ENCODE data around the gene BMPR1B.
"Not testable (repeated sequence)": the region's sequence is repeated elsewhere in the genome, so short reads cannot be mapped to it uniquely, and the experiment has no call there.

Gene BMPR1B

DNA sequence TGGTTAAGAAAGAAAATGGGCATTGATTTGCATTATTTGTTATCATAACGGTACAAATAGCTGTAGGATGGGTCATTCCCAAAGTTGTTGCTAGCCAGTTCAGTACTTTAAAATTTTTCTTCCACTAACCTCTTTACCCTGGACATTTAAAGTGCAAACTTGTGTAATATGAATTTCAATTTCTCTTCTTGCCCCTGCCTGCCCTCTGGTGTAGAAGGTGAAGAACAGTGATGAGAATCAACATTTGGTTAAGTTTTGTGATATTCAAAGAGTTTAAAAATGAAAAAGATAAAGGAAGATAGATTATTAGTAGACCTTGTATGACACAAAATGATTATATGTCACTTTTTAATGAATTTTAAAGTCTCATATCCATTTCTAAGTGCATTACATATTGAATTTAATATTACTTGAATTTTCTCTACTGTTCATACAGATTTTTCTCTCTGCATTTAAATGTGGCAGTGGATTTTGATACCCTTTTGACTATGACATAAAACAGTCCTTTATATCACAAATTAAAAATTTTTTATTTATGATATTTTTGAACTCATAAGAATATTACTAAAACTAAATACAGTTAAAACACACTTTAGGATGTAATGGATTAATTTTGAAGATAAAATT, 337.7 kb downstream of the BMPR1B start:
- peak; percentile 10 for DNase-seq
- in situ Hi-C loops (cut with MboI; ENCODE audit: low pct_unique_long_range_greater_than_20kb, low sequenced_read_pairs) = no loop called here

DNA sequence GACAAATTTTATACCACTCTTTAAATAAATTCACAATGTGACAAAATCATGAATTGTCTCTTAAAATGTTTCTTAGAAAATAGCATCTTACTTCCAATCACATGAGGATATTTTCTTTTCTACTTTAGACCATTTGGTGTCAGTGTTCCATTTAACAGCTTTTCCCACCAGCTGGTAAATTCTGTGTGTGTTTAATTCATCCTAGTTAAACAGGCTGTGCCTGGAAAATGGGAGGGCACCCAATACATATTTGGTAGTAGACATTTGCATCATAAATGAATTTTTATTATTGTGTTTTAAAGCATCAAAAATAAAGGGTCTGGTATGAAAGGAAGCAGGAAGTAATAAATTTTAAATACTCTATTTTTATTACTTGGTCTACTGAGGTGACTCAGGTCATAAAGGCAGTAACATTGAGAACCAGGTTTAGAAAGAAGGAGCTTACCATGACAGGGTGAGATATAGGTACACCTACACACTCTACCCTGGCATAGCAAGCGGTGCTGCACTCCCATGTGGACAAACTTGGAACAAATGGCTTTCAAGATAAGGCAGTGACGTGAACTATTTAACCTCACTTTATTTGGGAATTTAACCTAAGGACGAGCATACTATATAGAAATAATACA, 344.5 kb downstream of the BMPR1B start:
- no peak for DNase-seq
- in situ Hi-C loops (cut with MboI; ENCODE audit: low pct_unique_long_range_greater_than_20kb, low sequenced_read_pairs) = no loop called here

DNA sequence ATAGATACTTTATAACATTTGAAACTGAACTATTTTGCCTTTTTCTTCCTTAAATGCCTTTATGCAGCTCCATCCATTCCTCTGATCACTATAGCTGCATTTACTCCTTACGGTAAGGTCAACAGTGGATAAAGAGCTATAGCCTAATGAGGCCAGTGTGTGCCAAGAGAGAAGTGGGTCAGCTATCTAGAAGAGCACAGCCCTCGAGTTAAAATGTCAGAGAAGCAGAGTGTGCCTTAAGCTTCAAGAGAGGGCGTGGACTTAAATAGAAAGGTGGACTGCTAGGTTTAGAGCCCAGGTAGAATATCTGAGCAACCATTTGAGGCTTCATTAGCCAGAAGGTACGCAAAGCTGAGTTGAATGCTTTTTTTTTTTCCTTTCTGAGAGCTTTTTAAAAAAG, 347.4 kb downstream of the BMPR1B start:
- DNase-seq = no peak
- in situ Hi-C loops (cut with MboI; ENCODE audit: low pct_unique_long_range_greater_than_20kb, low sequenced_read_pairs) = no loop called here

DNA sequence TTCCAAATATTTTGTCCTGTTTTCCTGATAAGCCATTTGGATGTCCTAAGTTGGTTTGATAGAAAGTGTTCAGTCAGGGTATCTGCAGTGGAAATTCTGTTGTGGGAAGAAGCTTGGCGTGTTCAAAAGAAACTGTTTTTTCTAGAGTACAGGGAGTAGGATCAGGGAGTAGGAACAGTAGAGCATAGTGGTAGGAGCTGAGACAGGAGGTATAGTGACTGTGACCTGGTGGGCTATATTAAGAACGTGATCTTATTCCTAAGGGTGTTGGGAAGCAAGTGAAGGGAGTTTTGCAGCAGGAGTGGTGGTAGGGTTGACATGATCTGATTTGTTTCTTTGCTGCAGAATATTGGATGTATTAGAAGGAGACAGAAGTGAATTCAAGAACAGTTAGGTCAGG, 348.2 kb downstream of the BMPR1B start:
- no peak for DNase-seq
- in situ Hi-C loops (cut with MboI; ENCODE audit: low pct_unique_long_range_greater_than_20kb, low sequenced_read_pairs) = no loop called here

DNA sequence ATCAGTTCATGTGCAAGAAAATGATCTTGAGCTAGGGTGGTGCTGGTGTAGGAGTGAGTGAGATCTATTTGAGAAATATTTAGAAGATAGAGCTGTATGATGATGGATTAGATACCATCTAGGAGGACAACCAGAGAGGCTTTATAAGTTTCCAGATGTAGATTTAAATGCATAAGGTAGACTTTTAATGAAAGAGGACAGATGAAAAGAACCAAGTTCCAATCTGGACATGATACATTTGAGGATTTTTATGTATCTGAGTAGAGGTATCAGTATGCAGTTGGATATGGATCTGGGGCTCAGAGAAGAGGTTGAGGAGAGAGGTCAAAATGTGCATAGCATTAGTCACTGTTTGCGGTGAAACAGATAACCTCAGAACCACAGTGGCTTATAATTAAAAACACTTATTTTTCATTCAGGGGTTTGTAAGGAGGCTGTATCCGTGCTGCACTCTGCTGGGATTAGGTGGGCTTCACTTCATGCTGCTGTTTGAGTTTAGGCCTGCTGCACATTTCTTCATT, 348.7 kb downstream of the BMPR1B start:
- DNase-seq = no peak
- in situ Hi-C loops (cut with MboI; ENCODE audit: low pct_unique_long_range_greater_than_20kb, low sequenced_read_pairs) = no loop called here

DNA sequence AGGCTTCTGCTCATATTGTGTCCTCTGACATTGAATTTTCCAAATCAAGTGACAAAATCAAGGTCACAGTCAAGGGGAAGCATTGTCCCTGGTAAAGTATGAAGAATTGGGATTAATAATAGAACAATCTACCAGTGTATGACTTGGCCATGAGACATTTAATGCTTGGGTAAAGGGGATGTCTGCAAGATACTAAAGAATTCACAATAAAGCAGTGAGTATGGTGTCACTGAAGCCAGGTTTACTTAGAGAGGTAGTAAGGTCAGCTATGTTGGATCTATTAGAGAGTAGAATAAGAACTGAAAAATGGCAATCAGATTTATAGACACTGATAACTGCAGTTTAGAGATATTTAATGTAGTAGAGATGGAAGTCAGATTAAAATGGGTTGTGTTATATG, 349.2 kb downstream of the BMPR1B start:
- in situ Hi-C loops (cut with MboI; ENCODE audit: low pct_unique_long_range_greater_than_20kb, low sequenced_read_pairs) = no loop called here

DNA sequence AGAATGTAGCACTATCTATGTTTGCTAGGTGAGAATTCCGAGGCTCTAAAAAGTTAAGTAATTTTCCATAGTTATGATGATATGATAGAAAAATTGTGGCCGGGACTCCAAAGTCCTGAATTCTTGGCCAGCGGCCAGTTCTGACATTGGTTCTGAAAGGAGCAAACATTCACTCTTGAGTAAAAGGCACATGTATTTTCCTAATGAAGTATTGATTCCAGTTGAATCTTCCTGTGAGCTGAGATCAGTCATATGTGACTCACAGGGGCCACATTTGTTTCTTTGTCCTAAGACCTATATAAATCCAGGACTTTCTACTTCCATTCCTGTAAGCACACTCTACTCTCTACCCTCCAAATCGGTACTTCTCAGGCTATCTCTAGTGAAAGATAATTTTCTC, 349.9 kb downstream of the BMPR1B start:
- DNase-seq = no peak
- in situ Hi-C loops (cut with MboI; ENCODE audit: low pct_unique_long_range_greater_than_20kb, low sequenced_read_pairs) = no loop called here

More for the DNA sequence above, 349.2 kb downstream of the BMPR1B start:
- no peak for DNase-seq

DNA sequence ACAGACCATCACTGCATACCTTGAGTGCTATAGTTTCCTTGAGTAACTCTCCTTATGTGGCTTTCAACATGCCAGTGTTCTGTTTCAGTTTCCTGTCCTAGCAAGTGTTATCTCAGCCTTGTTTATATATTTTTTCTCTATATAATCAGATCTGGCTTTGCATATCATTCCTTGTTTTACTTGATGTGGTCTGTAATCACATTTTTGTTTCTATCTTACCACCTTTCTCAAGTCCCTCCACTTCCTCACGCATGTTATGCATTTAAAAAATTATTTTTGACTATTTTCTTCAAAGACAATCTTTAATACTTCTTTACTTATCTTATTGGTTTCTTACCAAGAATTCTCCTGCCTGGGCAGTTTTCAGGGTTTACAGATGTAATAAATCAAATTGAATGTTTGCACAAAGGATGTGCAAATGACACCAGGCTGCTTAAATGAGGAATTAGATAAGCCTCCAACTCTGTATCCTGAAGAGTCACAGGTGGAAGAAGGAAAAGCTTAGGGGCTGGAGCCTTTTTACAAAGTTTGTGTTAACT, 351.2 kb downstream of the BMPR1B start:
- in situ Hi-C loops (cut with MboI; ENCODE audit: low pct_unique_long_range_greater_than_20kb, low sequenced_read_pairs) = no loop called here
- DNase-seq = no peak

DNA sequence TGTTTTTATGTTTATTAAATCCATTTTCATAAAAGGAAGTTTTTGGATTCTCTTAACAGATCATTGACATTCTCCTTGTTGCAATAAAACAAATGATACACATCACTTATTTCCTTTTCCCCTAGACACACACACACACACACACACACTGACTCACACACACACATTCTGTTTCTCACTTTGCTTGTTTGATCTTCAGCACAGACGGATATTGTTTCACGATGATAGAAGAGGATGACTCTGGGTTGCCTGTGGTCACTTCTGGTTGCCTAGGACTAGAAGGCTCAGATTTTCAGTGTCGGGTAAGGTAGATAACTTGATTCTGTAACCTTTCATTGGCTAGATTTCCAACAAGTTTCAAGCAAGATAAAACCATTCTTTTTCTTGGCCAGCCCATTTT, 356.8 kb downstream of the BMPR1B start:
- in situ Hi-C loops (cut with MboI; ENCODE audit: low pct_unique_long_range_greater_than_20kb, low sequenced_read_pairs) = no loop called here
- DNase-seq = no peak

DNA sequence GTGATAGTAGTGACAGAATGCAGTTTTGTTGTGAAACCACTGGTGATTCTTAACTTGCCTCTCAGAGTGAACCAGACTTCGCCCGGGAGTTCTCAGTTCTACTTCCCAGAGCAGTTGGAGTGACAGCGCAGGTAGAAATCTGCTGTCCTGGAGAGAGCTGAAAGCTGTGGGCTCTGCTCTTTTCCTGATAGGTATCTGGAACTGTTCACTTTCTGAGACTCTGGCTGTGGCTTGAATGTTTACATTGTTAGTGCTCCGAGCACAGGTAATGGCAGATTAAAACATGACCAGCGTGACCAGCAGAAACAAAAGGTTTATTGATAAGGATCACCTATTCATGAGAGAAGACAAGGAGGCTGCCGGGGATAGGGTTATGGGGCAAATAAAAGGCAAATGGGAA, 360.7 kb downstream of the BMPR1B start:
- in situ Hi-C loops (cut with MboI; ENCODE audit: low pct_unique_long_range_greater_than_20kb, low sequenced_read_pairs) = no loop called here
- no peak for DNase-seq

DNA sequence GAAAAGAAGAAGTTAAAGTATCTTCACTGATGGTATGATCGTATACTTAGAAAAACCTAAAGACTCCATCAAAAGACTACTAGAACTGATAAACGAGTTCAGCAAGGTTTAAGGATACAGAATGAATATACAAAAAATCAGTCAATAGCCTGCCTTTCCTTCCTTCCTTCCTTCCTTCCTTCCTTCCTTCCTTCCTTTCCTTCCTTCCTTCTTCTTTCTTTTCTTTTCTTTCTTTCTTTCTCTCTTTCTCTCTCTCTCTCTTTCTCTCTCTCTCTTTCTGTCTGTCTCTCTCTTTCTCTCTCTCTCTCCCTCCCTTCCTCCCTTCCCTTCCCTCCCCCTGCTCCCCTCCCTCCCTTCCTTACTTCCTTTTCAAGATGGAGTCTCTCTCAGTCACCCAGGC, 362.7 kb downstream of the BMPR1B start:
- in situ Hi-C loops (cut with MboI; ENCODE audit: low pct_unique_long_range_greater_than_20kb, low sequenced_read_pairs) = no loop called here
- no peak for DNase-seq

DNA sequence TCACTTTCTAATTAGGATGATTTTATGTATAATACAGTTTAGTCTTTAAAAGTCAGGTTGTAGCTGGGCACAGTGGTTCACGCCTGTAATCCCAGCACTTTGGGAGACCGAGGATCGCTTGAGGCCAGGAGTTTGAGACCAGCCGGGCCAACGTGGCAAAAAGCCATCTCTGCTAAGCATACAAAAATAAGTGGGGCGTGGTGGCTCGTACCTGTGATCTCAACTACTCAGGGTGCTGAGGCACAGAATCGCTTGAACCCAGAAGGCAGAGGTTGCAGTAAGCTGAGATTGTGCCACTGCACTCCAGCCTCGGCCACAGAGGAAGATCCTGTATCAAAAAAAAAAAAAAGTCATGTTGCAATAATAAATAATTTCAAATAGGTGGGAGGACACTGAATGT, 364.2 kb downstream of the BMPR1B start:
- in situ Hi-C loops (cut with MboI; ENCODE audit: low pct_unique_long_range_greater_than_20kb, low sequenced_read_pairs) = no loop called here
- DNase-seq = no peak

DNA sequence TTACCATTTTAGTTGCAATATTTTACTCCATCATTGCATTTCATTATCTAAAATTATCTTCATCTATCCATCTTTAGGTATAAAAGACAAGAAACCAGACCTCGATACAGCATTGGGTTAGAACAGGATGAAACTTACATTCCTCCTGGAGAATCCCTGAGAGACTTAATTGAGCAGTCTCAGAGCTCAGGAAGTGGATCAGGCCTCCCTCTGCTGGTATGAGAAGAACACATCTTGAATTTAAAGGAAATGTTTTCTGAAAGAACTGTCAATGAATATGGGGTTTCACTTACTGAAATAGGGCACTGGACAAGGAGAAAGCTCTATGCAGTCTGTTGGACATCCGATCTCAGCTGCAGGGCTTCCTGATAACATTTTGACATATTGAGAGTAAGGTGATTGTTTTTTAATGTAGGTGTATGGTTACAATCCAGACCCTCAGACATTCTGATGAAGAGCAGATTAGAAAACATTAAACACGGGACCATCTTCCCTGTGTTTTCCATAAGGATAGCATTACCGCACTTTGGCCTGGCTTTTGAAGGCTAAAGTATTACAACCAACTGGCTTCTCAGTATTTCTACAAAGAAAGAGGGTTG, 367.2 kb downstream of the BMPR1B start:
- peak; percentile 25 for DNase-seq
- in situ Hi-C loops (cut with MboI; ENCODE audit: low pct_unique_long_range_greater_than_20kb, low sequenced_read_pairs) = no loop called here

DNA sequence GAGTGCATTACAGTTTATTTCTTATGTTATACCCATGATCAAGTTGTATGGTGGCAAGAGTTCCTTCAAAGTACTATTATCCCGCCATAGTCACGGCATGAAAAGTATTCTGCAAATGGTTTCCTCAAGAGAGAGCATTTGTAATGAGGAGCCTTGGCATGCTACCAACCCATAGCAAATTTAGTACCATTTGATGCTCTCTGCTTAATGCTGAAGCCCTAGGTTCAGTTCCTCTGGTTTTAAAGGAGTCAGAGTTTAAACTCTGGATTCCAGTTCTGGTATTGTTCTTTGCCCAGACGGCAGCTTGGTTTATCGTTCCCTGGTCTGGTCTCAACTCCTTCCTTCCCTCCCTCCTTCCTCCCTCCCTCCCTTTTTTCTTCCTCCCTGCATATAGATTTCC, 371.3 kb downstream of the BMPR1B start:
- no peak for DNase-seq
- in situ Hi-C loops (cut with MboI; ENCODE audit: low pct_unique_long_range_greater_than_20kb, low sequenced_read_pairs) = no loop called here

DNA sequence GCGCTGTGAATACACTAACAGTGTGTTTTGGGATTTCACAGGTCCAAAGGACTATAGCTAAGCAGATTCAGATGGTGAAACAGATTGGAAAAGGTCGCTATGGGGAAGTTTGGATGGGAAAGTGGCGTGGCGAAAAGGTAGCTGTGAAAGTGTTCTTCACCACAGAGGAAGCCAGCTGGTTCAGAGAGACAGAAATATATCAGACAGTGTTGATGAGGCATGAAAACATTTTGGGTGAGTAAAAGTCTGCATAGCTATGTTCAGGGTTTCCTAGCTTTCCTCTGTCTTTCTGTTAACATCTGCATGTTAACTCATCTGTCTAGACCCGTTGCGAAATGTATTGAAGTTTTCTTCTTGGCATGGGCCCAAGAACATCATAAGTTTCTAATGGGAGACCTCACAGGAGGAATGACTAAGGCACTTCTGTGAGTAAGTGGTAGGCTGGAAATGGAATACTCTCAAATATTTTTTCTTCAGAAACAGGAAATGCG, 372.1 kb downstream of the BMPR1B start:
- peak; percentile 28 for DNase-seq
- in situ Hi-C loops (cut with MboI; ENCODE audit: low pct_unique_long_range_greater_than_20kb, low sequenced_read_pairs) = no loop called here

DNA sequence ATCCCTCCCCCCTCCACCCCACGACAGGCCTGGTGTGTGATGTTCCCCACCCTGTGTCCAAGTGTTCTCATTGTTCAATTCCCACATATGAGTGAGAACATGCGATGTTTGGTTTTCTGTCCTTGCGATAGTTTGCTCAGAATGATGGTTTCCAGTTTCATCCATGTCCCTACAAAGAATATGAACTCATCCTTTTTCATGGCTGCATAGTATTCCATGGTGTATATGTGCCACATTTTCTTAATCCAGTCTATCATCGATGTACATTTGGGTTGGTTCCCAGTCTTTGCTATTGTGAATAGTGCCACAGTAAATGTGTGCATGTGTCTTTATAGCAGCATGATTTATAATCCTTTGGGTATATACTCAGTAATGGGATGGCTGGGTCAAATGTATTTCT, 376.3 kb downstream of the BMPR1B start:
- in situ Hi-C loops (cut with MboI; ENCODE audit: low pct_unique_long_range_greater_than_20kb, low sequenced_read_pairs); DNase-seq: not testable (repeated sequence)

DNA sequence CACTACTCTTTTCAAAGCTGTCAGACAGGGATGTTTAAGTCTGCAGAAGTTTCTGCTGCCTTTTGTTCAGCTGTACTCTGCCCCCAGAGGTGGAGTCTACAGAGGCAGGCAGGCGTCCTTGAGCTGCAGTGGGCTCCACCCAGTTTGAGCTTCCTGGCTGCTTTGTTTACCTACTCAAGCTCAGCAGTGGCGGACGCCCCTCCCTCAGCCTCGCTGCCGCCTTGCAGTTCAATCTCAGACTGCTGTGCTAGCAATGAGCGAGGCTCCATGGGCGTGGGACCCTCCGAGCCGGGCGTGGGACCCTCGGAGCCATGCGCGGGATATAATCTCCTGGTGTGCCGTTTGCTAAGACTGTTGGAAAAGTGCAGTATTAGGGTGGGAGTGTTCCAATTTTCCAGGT, 381.7 kb downstream of the BMPR1B start:
- DNase-seq; in situ Hi-C loops (cut with MboI; ENCODE audit: low pct_unique_long_range_greater_than_20kb, low sequenced_read_pairs): not testable (repeated sequence)

DNA sequence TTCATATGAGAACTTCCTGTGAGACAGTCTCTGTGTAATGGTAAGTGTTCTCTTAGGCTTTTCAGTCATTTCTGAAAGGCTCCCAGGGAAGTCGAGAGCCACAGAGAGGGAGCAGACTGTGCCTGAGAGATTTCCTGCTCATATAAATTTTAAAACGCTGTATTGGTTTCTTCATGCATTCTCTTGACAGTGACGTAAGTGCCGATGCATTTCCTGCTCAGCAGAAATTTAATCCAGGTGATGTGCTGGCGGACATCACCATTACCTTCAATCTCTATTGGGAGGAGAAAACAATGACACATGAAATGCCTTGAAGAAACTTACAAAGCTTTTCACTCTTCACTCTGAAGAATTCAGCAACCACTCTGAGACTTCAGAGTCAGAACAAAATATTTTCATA, 383.6 kb downstream of the BMPR1B start:
- in situ Hi-C loops (cut with MboI; ENCODE audit: low pct_unique_long_range_greater_than_20kb, low sequenced_read_pairs) = no loop called here
- no peak for DNase-seq

DNA sequence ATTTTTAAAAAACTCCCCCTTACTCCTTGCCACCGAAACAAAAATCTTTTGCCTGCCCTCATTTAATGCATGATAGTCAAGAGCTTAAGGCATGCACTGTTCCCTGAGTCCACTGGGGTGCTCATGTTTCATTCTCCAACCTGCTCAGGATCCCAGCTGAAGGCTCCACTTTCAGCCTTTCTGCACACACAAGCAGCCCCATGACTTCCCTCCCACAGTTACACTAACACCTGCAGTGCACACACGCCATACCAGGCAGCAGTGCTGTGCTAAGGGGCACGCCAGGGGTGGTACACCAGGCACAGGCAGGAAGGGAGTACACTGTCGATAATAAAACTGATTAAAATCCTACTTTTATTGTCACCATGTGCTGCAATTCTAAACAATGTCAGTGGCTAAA, 385.2 kb downstream of the BMPR1B start:
- in situ Hi-C loops (cut with MboI; ENCODE audit: low pct_unique_long_range_greater_than_20kb, low sequenced_read_pairs) = no loop called here
- no peak for DNase-seq

DNA sequence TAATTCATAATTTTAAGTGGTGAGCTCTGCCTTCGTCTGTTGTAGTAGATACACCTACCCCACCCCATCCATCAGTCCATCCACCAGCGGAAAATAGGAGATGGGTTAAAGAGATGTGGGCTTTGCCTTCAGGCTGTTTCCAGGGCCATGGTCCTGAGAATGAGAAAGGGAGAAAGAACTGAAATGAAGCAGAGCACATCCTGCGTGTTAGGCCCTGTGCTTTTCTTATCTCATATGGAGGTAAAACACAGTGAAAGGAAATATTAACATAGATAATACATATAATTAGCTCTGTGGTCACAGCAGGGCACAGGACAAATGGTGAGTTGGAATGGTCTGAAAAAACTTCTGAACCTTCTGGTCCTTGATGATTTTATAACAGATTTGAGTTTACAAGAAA, 393.5 kb downstream of the BMPR1B start:
- no peak for DNase-seq
- in situ Hi-C loops (cut with MboI; ENCODE audit: low pct_unique_long_range_greater_than_20kb, low sequenced_read_pairs) = no loop called here

Data from KBM-7 (cell line).